ENCODE data around the gene TMPRSS4. TPM values are rescaled to one million over a fixed set of nuclear protein-coding genes. Genes with fewer than 3 reads are reported as not detected.

Gene TMPRSS4
- polyA plus RNA-seq, 1 of the 3 experiments (the other 2 are of a cell fraction) = not detected

DNA sequence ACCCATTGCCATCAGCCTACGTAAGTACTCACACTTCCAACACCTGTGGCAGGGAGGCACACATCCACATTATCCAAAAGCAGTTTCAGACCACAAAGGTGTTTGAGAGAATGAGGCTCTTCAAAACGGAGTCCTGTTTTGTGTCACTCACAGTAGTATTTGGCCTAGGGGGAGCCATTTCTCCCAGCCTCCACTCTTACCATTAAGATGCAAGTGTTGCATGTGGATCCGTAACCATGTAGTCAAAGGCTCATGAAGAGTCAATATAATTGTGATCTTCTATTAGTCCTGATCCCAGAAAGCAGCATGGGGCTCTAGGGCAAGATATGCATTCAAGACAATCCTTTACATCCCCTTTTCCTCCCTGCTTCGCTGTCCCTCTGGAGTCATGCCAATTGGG is 49.2 kb upstream of the TMPRSS4 start (continued):
- TF ChIP-seq, protein P1, sequence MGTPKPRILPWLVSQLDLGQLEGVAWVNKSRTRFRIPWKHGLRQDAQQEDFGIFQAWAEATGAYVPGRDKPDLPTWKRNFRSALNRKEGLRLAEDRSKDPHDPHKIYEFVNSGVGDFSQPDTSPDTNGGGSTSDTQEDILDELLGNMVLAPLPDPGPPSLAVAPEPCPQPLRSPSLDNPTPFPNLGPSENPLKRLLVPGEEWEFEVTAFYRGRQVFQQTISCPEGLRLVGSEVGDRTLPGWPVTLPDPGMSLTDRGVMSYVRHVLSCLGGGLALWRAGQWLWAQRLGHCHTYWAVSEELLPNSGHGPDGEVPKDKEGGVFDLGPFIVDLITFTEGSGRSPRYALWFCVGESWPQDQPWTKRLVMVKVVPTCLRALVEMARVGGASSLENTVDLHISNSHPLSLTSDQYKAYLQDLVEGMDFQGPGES (IDR thresholded peaks at IDR 0.05; ENCODE audit: low read depth, low read length) = no peak

DNA sequence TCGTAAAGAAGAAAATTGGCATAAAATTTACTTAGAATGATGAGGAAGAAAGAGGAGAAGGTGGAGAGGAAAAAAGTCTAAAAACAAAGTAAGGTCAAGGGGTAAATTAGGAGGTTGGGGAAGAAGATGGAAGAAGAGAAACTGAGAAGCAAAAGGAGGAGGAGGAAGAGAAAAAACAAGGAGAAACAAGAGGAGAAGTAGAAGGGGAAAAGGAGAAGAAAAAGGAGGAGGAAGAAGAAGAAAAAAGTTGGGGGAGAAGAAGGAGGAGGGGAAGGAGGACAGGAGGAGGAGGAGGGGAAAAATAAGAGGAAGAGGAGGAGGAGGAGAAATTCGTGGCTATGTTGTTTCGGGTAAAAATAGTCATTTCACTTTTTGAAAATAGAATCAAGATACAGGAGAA is 48.3 kb upstream of the TMPRSS4 start:
- H3K27ac ChIP-seq (ENCODE audit: low read depth in 2 of 2, low read length in 1 of 2) = no peak overlapping the region
- no peaks in the 10 kb centered on the region for H3K36me3 ChIP-seq (replicated peaks in 1 of 2; ENCODE audit: control insufficient read depth in 1 of 2, insufficient read depth in 2 of 2, low read length in 1 of 2)
- no peaks in the 10 kb centered on the region for H3K4me1 ChIP-seq (ENCODE audit: control insufficient read depth in 1 of 2, insufficient read depth in 2 of 2, low read depth in 1 of 2, low read length in 1 of 2)
- peaks cover 9% of the 10 kb centered on the region; the same call in 1 of the 2 replicates for H3K27me3 ChIP-seq (ENCODE audit: insufficient read depth)
- no peak overlapping the region for H2AFZ ChIP-seq (ENCODE audit: low read depth)
- ChIA-PET POLR2A (no interaction called here), CTCF (interaction anchor here (3.4 kb wide), 1 partner anchor 25 kb away, joined by 11 read pairs; no protein-coding TSS in a partner anchor)
- H3K79me2 ChIP-seq (ENCODE audit: insufficient read depth) = no peaks in the 10 kb centered on the region
- no peak overlapping the region for H3K4me2 ChIP-seq
- H3F3A ChIP-seq (replicated peaks; ENCODE audit: insufficient read depth) = no peaks in the 10 kb centered on the region
- no peaks in the 10 kb centered on the region for H3K9me2 ChIP-seq
- TF ChIP-seq EP300 (IDR thresholded peaks at IDR 0.05; ENCODE audit: borderline replicate concordance in 1 of 2, low read depth in 1 of 2, low read length in 1 of 2) (no peak), MEF2A (IDR thresholded peaks at IDR 0.05; ENCODE audit: borderline replicate concordance, low read depth) (no peak), SMC3 (IDR thresholded peaks at IDR 0.05; ENCODE audit: low read depth, low read length) (no peak), GATA2 (CRISPR knock-in tag; IDR thresholded peaks at IDR 0.05) (no peak), YY1 (IDR thresholded peaks at IDR 0.05; ENCODE audit: low read depth) (no peak), SIN3A (IDR thresholded peaks at IDR 0.05; ENCODE audit: borderline replicate concordance, low read depth, low read length) (no peak), GABPA (IDR thresholded peaks at IDR 0.05; ENCODE audit: low read depth) (no peak), POLR2AphosphoS5 (IDR thresholded peaks at IDR 0.05; ENCODE audit: low read depth, low read length) (no peak), NRF1 (IDR thresholded peaks at IDR 0.05; ENCODE audit: low read depth, low read length) (no peak), FOXJ3 (CRISPR knock-in tag; IDR thresholded peaks at IDR 0.05) (no peak), JUND (IDR thresholded peaks at IDR 0.05) (no peak), FOSL2 (IDR thresholded peaks at IDR 0.05; ENCODE audit: borderline replicate concordance, low read depth) (no peak)
- TF ChIP-seq, protein P2, sequence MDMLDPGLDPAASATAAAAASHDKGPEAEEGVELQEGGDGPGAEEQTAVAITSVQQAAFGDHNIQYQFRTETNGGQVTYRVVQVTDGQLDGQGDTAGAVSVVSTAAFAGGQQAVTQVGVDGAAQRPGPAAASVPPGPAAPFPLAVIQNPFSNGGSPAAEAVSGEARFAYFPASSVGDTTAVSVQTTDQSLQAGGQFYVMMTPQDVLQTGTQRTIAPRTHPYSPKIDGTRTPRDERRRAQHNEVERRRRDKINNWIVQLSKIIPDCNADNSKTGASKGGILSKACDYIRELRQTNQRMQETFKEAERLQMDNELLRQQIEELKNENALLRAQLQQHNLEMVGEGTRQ (IDR thresholded peaks at IDR 0.05; ENCODE audit: borderline replicate concordance, low read depth, low read length) = no peak
- TF ChIP-seq, protein P3, sequence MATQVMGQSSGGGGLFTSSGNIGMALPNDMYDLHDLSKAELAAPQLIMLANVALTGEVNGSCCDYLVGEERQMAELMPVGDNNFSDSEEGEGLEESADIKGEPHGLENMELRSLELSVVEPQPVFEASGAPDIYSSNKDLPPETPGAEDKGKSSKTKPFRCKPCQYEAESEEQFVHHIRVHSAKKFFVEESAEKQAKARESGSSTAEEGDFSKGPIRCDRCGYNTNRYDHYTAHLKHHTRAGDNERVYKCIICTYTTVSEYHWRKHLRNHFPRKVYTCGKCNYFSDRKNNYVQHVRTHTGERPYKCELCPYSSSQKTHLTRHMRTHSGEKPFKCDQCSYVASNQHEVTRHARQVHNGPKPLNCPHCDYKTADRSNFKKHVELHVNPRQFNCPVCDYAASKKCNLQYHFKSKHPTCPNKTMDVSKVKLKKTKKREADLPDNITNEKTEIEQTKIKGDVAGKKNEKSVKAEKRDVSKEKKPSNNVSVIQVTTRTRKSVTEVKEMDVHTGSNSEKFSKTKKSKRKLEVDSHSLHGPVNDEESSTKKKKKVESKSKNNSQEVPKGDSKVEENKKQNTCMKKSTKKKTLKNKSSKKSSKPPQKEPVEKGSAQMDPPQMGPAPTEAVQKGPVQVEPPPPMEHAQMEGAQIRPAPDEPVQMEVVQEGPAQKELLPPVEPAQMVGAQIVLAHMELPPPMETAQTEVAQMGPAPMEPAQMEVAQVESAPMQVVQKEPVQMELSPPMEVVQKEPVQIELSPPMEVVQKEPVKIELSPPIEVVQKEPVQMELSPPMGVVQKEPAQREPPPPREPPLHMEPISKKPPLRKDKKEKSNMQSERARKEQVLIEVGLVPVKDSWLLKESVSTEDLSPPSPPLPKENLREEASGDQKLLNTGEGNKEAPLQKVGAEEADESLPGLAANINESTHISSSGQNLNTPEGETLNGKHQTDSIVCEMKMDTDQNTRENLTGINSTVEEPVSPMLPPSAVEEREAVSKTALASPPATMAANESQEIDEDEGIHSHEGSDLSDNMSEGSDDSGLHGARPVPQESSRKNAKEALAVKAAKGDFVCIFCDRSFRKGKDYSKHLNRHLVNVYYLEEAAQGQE (IDR thresholded peaks at IDR 0.05; ENCODE audit: low read depth, low read length) = no peak
- TF ChIP-seq, protein P1 (IDR thresholded peaks at IDR 0.05; ENCODE audit: low read depth, low read length) = no peak
- H3K9me3 ChIP-seq = no peaks in the 10 kb centered on the region
- no peak overlapping the region for H3K4me3 ChIP-seq (ENCODE audit: low read depth in 2 of 2, low read length in 1 of 2)
- H3K9ac ChIP-seq = no peak overlapping the region
- DNase-seq = no peak
- 12% methylated on average over 3 of the region's 3 CpGs for WGBS (ENCODE audit: low lambda C conversion rate)
- H4K20me1 ChIP-seq (ENCODE audit: insufficient read depth) = no peaks in the 10 kb centered on the region

All from SK-N-SH (cell line).